ENCODE measurements around the gene RNF141. TPM values are rescaled to one million over a fixed set of nuclear protein-coding genes. Genes with fewer than 3 reads are reported as not detected.
A peak's percentile ranks its signal among the peaks of the same experiment; 100 is the strongest.

RNF141 gene
- total RNA-seq, 1 donor from 2014 or later, result 31.2 TPM

DNA sequence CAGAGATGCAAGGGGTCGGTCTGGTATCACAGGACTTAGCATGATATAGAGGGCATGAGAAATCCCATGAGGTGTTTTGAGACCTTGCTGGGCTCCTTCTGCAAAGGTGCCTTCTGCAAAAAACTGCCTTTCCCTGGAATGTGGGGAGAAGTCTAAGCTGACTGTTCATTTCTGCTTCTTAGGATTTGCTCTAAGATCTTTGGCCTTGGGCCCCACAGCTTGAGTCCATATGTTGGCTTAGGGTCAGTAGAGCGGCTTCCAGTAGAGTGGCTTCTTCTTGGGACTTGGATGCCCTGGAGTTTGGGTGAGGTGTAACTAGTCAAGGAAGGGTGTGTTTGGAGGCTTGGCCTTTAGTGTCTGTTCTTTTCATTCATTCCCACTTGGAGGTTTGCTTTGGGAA, 48.9 kb downstream of the RNF141 start:
- Histone ChIP-seq H3K36me3 (ENCODE audit: insufficient read depth, low read length) (no peaks in the 10 kb centered on the region), H2AFZ (ENCODE audit: low read depth, low read length) (no peak overlapping the region), H3K79me2 (ENCODE audit: insufficient read depth, low read length) (no peaks in the 10 kb centered on the region), H3K27ac (ENCODE audit: low read depth, low read length) (no peak overlapping the region), H3K27me3 (ENCODE audit: insufficient read depth, low read length) (no peaks in the 10 kb centered on the region), H3K4me2 (ENCODE audit: low read length) (no peak overlapping the region), H4K20me1 (ENCODE audit: insufficient read depth, low read length) (no peaks in the 10 kb centered on the region), H3K9me3 (ENCODE audit: insufficient read depth, low read depth, low read length) (no peaks in the 10 kb centered on the region), H3K4me1 (ENCODE audit: insufficient read depth, low read length) (peaks cover 16% of the 10 kb centered on the region), H3K4me3 (ENCODE audit: insufficient read depth, low read depth, low read length) (no peak overlapping the region), H3K9ac (ENCODE audit: low read length) (no peak overlapping the region)
- Mint-ChIP-seq H3K4me3 (ENCODE audit: unreplicated experiment) (no peak overlapping the region), H3K4me1 (ENCODE audit: low read depth, unreplicated experiment) (peaks cover 11% of the 10 kb centered on the region), H3K36me3 (ENCODE audit: low read depth, unreplicated experiment) (peaks cover 16% of the 10 kb centered on the region), H3K9me3 (ENCODE audit: unreplicated experiment) (peaks cover 2% of the 10 kb centered on the region), H3K27ac (ENCODE audit: unreplicated experiment) (no peak overlapping the region), H3K27me3 (ENCODE audit: low read depth, unreplicated experiment) (no peaks in the 10 kb centered on the region)
- FAIRE-seq (no peak), DNase-seq (ENCODE audit: low read depth) (no peak)
- TF ChIP-seq, protein P1, sequence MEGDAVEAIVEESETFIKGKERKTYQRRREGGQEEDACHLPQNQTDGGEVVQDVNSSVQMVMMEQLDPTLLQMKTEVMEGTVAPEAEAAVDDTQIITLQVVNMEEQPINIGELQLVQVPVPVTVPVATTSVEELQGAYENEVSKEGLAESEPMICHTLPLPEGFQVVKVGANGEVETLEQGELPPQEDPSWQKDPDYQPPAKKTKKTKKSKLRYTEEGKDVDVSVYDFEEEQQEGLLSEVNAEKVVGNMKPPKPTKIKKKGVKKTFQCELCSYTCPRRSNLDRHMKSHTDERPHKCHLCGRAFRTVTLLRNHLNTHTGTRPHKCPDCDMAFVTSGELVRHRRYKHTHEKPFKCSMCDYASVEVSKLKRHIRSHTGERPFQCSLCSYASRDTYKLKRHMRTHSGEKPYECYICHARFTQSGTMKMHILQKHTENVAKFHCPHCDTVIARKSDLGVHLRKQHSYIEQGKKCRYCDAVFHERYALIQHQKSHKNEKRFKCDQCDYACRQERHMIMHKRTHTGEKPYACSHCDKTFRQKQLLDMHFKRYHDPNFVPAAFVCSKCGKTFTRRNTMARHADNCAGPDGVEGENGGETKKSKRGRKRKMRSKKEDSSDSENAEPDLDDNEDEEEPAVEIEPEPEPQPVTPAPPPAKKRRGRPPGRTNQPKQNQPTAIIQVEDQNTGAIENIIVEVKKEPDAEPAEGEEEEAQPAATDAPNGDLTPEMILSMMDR (IDR thresholded peaks at IDR 0.05; ENCODE audit: insufficient read depth, low read depth, low read length), result no peak
- no peak for TF ChIP-seq EZH2 (IDR thresholded peaks at IDR 0.05; ENCODE audit: insufficient read depth, low read length)

DNA sequence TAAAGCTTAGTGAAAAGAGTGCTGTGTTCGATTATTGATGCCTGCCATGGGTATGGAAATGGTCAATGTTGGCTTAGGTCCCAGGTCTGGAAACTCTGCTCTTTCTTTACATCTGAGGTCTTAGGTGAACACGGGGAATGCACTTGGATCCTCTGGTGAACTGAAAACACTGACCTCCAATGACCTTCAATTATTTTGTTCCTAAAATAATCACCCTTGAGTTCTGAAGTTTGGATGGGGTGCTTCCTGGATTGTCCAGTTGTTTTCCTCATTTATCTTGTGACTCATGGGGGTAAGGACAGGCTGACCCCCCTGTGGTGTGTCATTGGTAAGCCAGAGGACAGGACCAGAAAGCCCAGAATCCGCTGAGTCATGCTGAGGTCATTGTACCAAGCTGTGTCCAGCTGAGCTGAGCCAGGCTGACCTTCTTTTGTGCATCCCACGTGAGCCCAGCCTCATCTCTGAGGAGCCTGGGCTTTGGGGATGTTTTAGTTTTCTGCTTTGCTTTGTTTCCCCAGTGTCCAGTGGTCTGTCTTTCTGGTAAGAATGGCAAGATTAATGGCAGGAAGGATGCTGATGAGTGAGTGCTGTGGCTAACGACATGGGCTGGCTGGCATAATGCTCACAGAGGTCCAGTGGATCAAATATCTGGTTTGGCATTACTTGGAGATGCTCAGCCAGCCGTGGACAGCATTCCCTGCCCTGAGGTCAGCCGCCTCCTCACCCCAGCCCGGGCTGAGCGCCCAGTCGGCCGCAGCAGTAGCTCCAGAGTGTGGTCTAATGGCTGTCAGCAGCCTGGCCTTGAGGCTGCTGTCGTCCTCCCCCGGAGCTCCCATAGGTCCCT, 50.4 kb downstream of the RNF141 start:
- H3K4me3 Mint-ChIP-seq (ENCODE audit: unreplicated experiment), result no peak overlapping the region
- peak overlapping the region; percentile 73 for H3K27ac Mint-ChIP-seq (ENCODE audit: unreplicated experiment)
- H3K4me2 ChIP-seq (ENCODE audit: low read length), result peak overlapping the region; percentile 61

DNA sequence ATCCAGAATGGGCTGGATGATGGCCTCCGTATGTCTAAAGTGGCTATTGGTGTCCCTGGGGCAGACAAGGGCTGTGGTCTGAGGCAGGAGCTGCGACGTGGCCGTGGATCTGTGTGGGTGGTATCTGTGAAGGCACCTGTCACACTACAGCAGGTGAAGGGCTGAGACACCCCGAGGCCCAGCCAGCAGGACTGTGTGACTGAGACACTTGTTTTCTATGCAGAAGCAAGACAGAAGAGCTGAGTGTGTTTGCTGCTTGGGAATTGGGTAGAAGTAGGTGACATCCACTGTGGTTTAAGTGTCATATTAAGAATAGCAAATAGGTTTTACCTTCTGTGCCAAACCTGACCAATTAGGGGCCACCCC, 51.0 kb downstream of the RNF141 start:
- H3K36me3 Mint-ChIP-seq (ENCODE audit: low read depth, unreplicated experiment), result peaks cover 20% of the 10 kb centered on the region
- Histone ChIP-seq H3K79me2 (ENCODE audit: insufficient read depth, low read length) (no peaks in the 10 kb centered on the region), H3K9ac (ENCODE audit: low read length) (no peak overlapping the region), H3K27me3 (ENCODE audit: insufficient read depth, low read length) (no peaks in the 10 kb centered on the region), H2AFZ (ENCODE audit: low read depth, low read length) (no peak overlapping the region), H3K9me3 (ENCODE audit: insufficient read depth, low read depth, low read length) (no peaks in the 10 kb centered on the region), H3K4me1 (ENCODE audit: insufficient read depth, low read length) (peaks cover 16% of the 10 kb centered on the region), H3K4me2 (ENCODE audit: low read length) (peak overlapping the region; percentile 61), H3K36me3 (ENCODE audit: insufficient read depth, low read length) (no peaks in the 10 kb centered on the region), H3K4me3 (ENCODE audit: insufficient read depth, low read depth, low read length) (no peak overlapping the region), H4K20me1 (ENCODE audit: insufficient read depth, low read length) (no peaks in the 10 kb centered on the region), H3K27ac (ENCODE audit: low read depth, low read length) (no peak overlapping the region)
- no peak for TF ChIP-seq EZH2 (IDR thresholded peaks at IDR 0.05; ENCODE audit: insufficient read depth, low read length)
- TF ChIP-seq, protein P1 (IDR thresholded peaks at IDR 0.05; ENCODE audit: insufficient read depth, low read depth, low read length), result no peak
- H3K27me3 Mint-ChIP-seq (ENCODE audit: low read depth, unreplicated experiment), result peaks cover 4% of the 10 kb centered on the region
- peaks cover 2% of the 10 kb centered on the region for H3K9me3 Mint-ChIP-seq (ENCODE audit: unreplicated experiment)
- FAIRE-seq (no peak), DNase-seq (ENCODE audit: low read depth) (no peak)
- H3K4me1 Mint-ChIP-seq (ENCODE audit: low read depth, unreplicated experiment), result peaks cover 11% of the 10 kb centered on the region
- peak overlapping the region; percentile 73 for H3K27ac Mint-ChIP-seq (ENCODE audit: unreplicated experiment)
- H3K4me3 Mint-ChIP-seq (ENCODE audit: unreplicated experiment), result no peak overlapping the region

More for the DNA sequence above, 50.4 kb downstream of the RNF141 start:
- Histone ChIP-seq H3K9me3 (ENCODE audit: insufficient read depth, low read depth, low read length) (no peaks in the 10 kb centered on the region), H2AFZ (ENCODE audit: low read depth, low read length) (peak overlapping the region; percentile 61), H3K9ac (ENCODE audit: low read length) (peak overlapping the region; percentile 47), H3K27me3 (ENCODE audit: insufficient read depth, low read length) (no peaks in the 10 kb centered on the region), H4K20me1 (ENCODE audit: insufficient read depth, low read length) (no peaks in the 10 kb centered on the region), H3K4me1 (ENCODE audit: insufficient read depth, low read length) (peaks cover 16% of the 10 kb centered on the region), H3K4me3 (ENCODE audit: insufficient read depth, low read depth, low read length) (no peak overlapping the region), H3K79me2 (ENCODE audit: insufficient read depth, low read length) (no peaks in the 10 kb centered on the region), H3K36me3 (ENCODE audit: insufficient read depth, low read length) (no peaks in the 10 kb centered on the region), H3K27ac (ENCODE audit: low read depth, low read length) (peak overlapping the region; percentile 71)
- DNase-seq (ENCODE audit: low read depth) (peak; percentile 95), FAIRE-seq (peak; percentile 75)
- Mint-ChIP-seq H3K4me1 (ENCODE audit: low read depth, unreplicated experiment) (peaks cover 11% of the 10 kb centered on the region), H3K36me3 (ENCODE audit: low read depth, unreplicated experiment) (peaks cover 20% of the 10 kb centered on the region), H3K27me3 (ENCODE audit: low read depth, unreplicated experiment) (peaks cover 4% of the 10 kb centered on the region), H3K9me3 (ENCODE audit: unreplicated experiment) (peaks cover 2% of the 10 kb centered on the region)
- TF ChIP-seq EZH2 (IDR thresholded peaks at IDR 0.05; ENCODE audit: insufficient read depth, low read length), result no peak
